SK-N-DZ (cell line): Measurements from ENCODE around the gene FCHO1.
"Not testable (repeated sequence)": the region's sequence is repeated elsewhere in the genome, so short reads cannot be mapped to it uniquely, and the experiment has no call there.

ENCODE experiments used
- DNase-seq: peaks from one replicate; pipeline ENCODE4 v3.0.0-alpha.2; 2015; ENCODE audit warnings: low spot score

Gene FCHO1

DNA sequence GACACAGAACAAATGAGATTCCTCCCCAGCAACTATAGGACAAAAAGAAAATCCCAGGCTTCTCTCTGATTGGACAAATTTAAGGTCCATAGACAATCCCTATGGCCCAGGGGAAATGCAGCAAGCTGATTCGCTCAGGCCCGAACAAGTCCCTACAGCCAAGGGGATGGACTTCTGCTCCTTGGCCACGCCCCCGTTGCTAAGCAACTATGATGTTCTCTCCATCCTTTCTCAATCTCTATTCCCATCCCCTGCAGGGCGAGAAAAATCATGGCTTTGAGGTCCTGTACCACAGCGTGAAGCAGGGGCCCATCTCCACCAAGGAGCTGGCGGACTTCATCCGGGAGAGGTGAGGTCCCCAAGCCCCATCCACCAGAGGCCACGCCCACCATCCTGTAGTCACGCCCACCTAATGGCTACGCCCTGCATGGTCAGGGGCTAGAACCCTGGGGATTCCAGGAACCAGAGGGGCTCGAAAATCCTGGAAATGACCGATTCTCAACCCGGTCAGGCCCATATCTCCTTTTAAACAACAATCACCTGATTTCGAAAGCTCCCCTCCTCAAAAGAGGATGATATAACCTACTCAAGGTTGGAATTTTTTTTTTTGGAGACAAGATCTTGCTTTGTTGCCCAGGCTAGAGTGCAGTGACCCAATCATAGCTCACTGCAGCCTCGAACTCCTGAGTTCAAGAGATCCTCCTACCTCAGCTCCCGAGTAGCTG, 11.4 kb downstream of the FCHO1 start:
- DNase-seq, result peak; percentile 68

DNA sequence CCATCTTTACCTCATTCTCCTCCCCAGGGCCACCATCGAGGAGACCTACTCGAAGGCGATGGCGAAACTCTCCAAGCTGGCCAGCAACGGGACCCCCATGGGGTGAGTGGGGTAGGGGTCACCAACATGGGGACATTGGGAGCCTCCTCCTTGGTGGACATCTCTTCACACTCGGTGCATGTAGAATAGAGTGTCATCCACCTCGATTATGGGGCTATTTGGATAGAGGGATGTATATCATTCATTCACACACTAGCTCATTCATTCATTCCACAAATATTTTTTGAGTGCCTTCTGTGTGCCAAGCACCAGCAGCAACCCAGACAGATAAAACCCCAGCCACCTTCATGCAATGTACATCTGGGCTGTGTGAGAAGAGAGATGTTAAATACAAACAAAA, 13.1 kb downstream of the FCHO1 start:
- DNase-seq, result no peak

DNA sequence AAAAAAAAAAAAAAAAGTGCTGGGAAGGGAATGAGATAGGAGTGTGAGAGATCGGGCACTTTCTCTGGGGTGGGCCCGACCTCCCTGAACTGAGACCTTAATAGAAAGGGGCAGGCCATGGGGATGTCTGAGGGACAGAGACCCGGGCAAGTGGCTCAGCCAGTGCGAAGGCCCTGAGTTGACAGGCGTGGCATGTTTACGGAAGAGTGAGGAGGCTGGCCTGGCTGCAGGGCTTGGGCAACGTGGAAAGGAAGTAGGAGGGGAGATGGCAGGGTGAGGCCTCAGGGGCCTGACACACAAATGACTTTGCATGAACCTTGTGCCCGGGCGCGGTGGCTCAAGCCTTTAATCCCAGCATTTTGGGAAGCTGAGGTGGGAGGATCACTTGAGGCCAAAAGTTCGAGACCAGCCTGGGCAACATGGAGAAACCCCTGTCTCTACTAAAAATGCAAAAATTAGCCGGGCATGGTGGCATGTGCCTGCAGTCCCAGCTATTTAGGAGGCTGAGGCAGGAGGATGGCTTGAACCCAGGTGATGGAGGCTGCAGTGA, 13.9 kb downstream of the FCHO1 start:
- no peak for DNase-seq

DNA sequence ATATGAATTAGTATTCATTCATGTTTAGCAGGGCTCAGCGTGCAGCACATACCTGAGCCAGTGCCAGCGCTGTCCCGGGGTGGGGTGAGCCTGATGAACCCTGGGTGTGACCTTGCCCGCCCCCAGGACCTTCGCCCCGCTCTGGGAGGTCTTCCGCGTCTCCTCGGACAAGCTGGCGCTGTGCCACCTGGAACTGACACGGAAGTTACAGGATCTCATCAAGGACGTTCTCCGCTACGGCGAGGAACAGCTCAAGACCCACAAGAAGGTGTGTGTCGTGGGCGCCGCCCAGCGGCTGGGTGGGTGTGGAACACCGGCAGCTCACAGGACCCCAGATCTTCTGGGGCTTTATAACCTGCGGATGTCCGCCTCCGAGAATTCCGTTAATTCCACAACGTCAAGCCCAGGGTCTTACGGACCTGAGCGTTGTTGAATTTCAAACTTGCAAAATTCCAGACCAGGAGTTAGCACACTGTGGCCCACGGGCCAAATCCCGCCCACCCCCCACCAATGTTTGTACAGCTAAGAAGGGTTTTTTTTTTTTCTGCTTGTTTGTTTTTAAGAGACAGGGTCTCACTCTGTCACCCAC, 15.4 kb downstream of the FCHO1 start:
- DNase-seq, result no peak

DNA sequence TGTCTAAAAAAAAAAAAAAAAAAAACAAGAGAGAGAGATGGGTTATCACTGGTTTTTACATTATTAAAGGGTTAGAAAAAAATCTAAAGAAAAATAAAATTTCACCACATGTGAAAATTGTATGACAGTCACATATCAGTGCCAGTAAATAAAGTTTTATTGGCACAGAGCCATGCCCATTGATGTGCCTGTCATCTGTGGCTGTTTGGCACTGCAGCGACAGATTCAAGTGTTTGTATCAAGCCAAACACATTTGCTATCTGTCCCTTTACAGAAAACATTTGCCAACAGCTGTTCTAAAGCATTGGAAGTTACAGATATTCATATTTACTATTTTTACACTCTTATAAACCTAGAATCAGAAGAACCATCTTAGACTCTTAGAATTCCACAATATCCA, 16.3 kb downstream of the FCHO1 start:
- no peak for DNase-seq

DNA sequence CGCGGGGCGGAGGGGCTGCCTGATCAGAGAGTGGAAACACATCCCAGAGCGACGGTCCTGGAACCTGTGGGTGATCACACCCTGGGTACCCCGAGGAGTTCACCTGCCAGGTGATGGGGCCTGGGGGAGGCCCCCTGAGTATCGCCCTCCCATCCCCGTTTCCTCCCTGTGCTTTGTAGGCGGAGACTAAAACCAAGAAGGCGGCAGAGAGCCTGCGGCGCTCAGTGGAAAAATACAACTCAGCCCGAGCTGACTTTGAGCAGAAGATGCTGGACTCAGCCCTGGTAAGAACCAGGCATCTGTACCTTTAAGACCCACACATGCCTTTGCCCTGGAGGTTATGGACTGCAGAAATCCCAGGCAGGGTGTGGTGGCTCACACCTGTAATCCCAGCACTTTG, 19.3 kb downstream of the FCHO1 start:
- DNase-seq, result no peak

DNA sequence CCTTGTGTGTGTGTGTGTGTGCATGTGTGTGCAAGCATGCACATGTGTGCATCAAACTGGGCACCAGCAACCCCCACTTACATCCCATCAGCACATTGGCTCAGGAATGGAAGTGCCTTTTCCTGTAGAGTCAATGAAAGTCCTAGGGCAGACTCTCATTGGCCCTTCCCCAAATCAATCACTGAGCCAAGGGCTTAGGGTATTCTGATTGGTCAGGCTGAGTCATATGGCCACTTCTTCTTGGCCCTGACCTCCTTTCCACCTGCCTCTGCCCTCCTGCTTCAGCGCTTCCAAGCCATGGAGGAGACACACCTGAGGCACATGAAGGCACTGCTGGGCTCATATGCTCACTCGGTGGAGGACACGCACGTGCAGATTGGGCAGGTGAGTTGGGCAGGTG, 20.9 kb downstream of the FCHO1 start:
- DNase-seq, result no peak

DNA sequence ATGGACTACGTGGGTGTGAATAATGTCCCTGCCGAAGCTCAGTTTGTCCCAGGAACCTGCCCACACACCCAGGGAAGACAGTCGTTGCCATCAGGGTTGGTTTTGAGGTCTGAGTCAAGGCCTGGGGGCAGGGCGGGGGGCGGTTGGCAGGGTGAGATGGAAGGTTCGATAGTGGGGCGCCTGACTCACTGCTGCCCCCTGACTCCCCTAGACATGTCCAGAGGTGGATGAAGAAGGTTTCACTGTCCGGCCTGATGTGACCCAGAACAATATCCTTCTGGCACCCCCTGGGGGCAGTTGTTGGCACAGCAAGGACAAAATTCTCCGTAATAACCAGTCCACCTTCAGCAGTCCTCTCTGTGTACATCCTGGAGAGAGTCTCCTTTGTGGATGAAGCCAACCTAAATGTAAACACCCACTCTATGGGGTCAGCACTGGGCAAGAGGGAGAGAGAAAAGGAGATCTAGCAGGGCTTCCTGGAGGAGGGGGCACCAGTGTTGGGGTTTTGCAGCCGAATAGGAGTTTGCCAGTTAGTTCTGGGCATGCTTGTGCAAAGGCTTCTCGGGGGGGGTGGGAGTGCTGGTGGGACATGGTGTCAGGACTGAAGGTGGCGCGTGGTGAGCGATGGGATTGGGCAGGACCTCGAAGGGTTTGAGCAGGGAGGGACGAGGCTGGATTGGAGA, 24.1 kb downstream of the FCHO1 start:
- DNase-seq, result peak; percentile 31

DNA sequence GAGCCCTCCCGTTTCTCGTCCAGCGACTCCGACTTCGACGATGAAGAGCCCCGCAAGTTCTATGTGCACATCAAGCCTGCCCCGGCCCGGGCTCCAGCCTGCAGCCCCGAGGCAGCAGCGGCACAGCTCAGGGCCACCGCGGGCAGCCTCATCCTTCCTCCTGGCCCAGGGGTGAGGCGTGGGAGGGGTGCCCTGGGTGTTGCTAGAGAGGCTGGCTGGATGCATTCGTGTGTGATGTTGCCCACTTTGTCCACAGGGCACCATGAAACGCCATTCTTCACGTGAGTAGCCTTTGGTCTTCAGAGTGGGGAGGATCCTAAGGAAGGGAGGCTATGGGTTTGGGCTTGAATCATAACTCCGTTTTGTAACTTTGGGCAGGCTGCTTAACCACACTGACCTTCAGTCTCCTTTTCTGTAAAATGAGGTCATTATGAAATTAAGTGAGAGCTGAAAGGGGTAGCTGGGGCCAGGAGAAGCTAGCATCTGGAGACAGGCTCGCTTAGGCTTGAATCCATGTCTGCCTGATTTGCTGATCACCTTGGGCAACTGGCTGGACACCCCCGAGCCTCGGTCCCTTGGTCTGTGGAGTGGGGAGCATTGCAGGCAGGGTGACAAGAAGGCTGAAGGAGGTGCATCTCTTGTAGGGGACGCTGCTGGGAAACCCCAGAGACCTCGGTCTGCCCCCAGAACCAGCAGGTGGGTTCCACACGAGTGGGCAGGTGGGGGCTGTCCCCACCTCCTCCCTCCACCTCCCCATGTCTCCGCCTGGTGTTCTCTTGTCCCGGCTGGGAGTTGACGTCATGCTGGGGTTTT, 24.9 kb downstream of the FCHO1 start:
- DNase-seq, result no peak

DNA sequence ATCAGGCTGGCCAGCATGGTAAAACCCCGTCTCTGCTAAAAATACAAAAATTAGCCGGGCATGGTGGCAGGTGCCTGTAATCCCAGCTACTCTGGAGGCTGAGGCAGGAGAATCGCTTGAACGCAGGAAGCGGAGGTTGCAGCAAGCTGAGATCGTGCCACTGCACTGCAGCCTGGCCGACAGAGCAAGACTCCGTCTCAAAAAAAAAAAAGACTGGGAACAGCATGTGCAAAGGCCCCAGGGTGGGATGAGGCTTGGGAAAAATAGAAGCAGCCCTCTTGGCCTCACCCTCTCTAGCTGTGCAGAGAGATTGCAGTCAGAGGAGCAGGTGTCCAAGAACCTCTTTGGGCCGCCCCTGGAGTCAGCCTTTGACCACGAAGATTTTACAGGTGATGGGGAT, 26.6 kb downstream of the FCHO1 start:
- not testable (repeated sequence) for DNase-seq

DNA sequence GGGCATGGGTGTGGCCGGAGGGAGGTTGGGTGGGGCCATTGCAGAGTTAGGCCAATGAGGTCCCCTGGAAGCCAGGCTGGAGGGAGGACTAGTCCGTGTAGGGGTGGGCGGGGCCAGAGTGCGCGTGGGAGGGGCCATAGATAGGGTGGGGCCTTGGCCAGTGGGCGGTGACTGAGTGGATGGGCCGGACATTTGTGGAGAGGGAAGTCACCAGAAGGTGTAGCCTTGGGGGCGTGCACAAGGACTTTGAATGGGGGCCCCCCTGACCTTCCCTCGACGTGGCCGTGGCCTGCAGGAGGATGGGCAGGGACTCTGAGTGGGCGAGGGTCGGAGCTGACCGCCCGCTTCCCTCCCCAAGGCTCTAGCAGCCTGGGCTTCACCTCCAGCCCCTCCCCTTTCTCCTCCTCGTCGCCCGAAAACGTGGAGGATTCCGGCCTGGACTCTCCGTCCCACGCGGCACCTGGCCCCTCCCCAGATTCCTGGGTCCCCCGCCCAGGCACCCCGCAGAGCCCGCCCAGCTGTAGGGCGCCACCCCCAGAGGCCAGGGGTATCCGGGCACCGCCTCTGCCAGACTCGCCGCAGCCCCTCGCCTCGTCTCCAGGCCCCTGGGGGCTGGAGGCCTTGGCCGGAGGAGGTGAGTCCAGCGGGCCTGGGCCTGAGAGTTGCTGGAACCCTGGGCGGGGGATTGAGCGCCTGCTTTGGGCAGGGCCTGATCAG, 27.1 kb downstream of the FCHO1 start:
- peak; percentile 71 for DNase-seq

DNA sequence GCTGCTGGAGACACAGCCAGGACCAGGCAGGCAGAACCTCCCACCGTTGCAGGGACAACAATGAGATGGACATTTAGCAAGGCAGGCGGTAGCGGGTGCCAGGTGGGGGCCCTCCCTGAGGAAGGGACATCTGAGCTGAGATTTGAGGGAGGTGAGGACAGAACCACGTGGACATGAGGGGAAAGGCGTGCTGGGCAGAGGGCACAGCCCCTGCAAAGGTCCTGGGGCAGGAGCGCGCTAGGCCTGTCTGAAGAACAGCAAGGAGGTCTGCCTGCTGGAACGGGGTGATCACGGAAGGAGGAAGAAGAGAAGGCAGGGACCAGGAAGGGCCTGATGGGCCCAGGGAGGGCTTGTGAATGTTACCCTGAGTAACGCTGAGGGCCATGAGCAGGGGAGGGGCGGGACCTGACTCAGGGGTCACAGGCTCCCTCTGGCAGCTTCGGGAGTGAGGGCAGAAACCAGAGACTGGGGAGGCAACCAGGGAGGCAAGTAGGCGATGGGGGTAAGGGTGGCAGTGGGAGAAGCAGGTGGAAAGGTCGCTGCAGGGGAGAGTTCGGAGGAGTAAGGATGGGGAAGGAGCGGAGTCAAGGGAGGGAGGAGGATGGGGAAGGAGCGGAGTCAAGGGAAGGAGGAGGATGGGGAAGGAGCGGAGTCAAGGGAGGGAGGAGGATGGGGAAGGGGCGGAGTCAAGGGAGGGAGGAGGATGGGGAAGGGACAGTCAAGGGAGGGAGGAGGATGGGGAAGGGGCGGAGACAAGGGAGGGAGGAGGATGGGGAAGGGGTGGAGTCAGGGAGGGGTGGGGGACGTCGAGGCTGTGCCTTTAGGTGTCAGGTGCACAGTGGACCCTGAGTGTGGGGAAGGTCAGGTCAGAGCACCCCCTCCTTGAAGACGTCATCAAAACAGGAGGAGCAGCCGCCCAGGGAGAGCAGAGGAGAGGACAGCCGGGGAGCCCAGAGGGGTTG, 28.0 kb downstream of the FCHO1 start:
- peak; percentile 85 for DNase-seq

DNA sequence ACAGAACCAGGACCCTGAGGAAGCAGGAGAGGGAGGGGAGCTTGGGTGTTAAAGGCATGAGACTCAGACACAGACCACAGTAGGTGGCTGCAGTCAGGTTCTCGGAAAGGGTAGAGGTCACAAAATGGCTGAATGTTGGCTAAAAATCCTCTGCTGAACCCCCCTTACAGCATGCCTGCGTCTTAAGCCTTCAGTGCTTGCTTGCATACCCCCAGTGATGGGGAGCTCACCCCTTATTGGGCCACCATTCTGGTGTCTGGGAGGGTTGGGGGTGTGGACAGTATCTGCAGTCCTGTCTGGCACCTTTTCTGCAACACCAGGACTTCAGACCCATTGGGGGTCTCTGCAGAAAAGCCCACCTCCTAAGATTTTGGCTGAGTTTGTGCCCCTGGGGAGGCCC, 29.5 kb downstream of the FCHO1 start:
- DNase-seq, result no peak

DNA sequence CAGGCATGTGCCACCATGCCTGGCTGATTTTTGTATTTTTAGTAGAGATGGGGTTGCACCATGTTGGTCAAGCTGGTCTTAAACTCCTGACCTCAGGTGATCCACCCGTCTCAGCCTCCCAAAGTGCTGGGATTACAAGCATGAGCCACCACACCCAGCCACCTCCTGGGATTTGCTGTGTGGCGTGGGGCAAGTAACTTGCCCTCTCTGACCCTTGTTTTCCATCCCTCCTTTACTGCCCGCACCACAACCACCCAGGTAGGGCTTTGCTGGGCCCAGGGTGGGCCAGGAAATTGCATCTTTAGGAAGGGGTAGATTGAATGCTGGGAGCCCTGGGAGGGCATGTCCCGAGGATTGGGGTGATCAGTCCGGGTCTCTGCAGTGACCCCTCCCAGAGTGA, 32.4 kb downstream of the FCHO1 start:
- not testable (repeated sequence) for DNase-seq

DNA sequence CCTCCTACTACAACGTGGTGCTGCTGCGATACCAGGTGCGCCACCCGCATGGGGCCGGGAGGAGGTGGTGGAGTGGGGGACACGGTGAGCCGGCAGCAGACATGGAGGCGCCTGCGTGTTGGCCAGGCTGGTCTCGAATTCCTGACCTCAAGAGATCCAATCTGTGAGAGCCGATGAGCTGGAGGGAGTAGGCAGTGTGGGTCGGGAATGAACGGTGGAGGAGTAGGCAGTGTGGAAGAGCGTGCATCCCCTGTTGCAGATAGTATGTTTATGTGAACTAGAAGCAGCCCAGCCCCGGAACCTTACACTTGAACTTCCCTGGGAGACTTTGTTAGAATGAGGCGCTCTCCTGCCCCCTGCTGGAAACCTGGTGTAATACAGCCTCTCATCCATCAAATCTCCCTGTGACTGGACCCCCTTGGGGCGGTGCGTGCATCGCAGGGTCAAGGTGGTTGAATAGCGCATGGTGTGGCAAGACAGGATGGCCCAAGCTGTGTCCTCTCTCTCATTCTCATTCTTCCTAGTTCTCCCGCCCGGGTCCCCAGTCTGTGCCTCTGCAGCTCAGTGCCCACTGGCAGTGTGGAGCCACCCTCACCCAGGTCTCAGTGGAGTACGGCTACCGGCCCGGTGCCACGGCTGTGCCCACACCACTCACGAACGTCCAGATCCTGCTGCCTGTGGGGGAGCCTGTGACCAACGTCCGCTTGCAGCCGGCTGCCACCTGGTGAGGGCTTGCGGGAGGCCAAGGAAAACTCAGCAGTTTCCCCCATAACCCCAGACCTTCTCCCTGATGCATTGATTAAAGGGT, 33.1 kb downstream of the FCHO1 start:
- DNase-seq, result peak; percentile 77

DNA sequence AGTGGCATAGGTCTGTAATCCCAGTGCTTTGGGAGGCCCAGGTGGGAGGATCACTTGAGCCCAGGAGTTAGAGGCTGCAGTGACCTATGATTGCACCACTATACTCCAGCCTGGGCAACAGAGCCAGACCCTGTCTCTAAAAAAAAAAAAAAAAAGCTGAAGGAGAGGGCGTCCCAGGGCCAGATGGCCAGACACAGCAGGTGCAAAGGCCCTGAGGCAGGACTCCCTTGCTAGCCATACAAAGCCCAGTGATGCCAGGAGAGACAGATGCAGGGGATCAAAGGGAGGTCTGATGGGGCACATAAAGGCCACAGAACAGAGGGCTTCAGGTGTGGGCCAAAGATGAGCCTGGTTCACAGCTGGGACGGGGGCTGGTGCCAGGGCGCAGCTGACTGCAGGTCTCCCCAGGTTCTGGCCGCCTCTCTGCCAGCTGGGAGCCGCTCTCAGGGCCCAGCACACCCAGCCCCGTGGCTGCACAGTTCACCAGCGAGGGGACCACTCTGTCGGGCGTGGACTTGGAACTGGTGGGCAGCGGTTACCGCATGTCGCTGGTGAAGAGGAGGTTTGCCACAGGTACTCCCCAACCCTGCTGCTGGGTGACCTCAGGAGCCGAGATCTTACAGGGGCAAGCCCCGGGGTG, 36.1 kb downstream of the FCHO1 start:
- no peak for DNase-seq

DNA sequence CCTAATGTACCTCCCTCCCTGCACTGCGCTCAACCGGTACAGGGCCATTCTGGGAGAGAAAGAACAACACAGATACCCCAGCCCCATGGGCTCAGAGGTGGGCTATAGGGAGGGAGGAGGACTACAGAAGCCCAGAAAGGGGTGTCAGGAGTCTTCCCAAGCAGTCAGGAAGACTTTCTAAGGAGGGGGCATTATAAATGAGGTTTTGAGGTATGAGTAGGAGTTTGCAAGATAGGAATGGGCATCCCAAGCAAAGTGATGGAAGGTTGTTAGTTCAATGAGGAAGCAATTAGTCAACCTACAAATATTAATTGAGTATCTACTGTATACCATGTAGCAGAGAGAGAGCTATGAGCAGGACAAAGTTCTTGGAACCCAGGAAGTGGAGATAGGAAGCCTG, 37.4 kb downstream of the FCHO1 start:
- DNase-seq, result no peak

DNA sequence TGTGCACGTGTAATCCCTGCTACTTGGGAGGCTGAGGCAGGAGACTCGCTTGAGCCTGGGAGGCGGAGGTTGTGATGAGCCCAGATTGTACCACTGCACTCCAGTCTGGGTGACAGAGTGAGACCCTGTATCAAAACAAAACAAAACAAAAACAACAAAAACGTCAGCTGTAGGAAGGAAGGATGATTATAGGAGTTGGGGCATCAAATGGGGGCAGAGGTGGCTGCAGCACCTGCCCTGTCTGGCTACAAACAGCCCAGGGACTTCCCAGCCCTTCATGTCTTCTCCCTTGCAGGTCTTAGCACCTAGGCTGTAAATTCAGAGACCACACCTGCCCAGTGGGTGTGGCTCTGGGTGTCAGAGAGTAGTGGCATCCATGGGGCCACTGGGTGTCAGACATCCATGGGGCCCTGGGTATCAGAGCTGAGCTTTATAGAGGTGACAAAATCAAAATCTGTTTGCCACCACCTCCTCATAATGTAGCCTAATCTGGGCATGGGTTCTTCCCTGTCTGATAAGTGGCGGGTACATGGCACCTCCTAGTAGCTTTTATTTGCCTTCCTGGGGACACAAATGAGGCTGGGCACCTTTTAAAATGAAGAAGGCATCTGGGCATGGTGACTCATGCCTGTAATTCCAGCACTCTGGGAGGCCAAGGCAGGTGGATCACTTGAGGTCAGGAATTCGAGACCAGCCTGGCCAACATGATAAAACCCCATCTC, 38.9 kb downstream of the FCHO1 start:
- DNase-seq, result no peak
